GM18909 (cell line): ENCODE data around the gene RUNX2.

Experiments
- ATAC-seq: cut with Tn5 transposase; IDR thresholded peaks from one replicate; pipeline ENCODE4 v1.9.1; 2021; ENCODE audit warnings: mild to moderate bottlenecking; ENCODE audit not compliant: unreplicated experiment, poor library complexity

Gene RUNX2

DNA sequence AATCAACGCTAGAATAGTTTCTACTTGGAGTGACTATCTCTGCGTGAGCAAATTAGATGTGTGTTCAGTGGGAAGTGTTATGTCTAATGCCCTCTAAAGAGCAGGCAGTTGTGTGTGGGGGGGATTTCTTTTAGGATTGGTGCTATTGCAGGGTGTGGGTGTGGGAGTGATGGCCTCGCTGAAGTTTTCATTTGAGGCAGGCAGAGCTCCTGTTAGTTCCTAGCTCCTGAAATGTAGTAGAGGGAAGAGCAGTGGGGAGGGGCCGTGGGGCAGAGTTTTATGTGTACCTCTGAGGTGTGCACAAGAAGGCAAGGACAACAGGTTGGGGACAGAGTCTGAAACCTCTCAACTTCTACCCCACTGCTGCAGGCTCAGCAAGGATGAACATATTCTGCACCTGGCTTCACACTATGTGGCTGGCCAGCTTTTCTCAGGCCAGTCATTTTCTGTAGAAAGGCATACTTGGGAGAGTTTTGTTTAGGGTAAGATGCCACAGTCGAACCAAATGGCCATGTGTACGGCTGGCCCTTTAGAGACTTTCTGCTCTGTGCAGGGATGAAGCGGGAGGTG lies 278.8 kb downstream of the RUNX2 start:
- no peak for ATAC-seq

DNA sequence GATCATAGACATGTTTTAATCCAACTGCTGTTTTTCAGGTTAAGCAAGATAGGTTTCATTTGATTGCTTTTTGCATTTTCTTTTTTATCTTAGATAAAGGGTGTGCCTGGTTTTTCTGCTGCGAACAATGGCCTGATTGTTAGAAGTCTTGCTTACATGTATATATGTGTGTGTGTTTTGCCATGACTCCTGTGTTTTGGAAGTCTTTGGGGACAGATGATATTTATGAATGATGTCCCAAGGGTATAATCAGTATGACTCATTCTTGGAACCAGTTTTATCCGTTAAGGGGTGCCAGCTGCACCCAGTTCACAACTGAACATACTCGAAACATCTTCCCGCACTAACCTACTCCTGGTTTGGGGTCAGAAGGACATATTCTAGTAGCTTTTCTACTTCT lies 279.7 kb downstream of the RUNX2 start:
- ATAC-seq, result no peak

- no peak for ATAC-seq
Observed at GRCh38 chr6:45608252-45608913, 280.3 kb downstream of the RUNX2 start.

DNA sequence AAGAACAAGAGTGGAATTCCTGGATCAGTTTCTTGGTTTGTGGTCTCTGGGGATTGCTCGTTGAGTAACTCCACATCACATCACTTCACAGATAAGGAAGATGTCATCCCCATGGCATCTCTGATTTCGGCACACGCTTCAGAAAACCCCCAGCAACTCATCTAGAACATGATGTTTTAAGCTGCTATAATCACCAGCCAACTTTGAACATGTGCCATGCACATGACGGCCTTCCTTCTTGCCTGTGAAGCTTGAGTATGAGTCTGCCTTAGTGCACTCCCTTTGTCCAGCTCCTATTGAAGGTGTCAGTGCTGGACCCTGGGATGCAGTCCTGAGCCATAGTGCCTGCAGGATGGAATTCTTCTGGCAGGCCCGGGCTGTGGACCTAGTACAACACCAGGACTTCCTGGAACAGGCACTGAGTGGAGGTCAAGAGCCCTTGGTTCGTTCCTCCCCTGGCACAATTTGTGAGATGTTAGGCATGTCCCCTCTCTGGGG lies 281.1 kb downstream of the RUNX2 start:
- no peak for ATAC-seq

DNA sequence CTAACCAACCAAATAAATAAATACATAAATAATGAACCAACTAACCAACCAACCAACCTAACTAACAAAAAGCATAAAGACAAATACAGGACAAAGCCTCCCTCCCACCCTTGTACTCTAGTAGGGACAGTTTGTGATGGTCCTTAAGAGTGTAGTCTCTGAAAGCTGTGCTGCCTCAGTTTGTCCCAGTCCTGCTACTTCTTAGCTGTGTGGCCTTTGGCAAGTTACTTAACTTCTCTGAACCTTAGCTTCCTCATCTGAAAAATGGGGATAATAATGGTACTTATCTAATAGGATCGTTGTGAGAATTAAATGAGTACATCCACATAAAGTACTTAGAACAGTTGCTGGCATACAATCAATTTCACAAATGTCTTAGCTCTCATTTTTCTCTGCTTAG lies 282.2 kb downstream of the RUNX2 start:
- ATAC-seq, result no peak

GRCh38 chr6:45610832-45611231 lies 282.7 kb downstream of the RUNX2 start:
- ATAC-seq, result no peak

- ATAC-seq, result no peak
Observed at GRCh38 chr6:45611491-45611890, 283.4 kb downstream of the RUNX2 start.

- no peak for ATAC-seq
Observed at GRCh38 chr6:45613656-45614055, 285.5 kb downstream of the RUNX2 start.

DNA sequence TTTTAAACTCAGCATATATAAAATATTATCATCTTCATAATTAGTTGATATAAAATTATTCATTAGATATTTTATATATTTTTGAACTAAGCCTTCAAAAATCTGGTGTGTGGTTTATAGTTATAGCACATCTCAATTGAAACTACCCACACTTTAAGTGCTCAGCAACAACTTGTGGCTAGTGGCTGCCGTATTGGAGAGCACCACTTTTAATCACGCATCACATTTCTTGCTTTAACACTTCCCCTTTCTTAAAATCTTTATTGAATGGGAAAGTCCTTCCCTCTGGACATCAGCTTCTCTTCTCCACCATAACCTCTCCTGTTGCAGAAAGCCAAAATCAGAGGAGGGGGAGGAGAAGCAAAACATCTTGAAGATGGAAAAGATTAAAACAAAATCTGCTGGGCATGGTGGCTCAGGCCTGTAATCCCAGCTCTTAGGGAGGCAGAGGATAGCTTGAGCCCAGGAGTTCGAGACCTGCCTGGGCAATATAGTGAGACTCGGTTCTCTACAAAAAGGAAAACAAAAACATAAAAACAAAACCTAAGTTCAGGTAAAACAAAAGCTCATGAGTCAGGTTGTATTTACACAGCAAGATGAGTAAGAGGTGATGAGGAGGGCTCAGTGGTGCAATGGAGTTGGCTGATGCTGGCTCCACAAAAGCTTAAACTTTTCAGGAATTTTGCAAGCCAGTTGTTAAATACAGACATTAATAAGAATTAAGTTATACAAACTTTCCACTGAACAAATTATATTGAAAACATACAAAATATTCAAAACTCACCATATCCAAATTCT lies 286.6 kb downstream of the RUNX2 start:
- no peak for ATAC-seq

DNA sequence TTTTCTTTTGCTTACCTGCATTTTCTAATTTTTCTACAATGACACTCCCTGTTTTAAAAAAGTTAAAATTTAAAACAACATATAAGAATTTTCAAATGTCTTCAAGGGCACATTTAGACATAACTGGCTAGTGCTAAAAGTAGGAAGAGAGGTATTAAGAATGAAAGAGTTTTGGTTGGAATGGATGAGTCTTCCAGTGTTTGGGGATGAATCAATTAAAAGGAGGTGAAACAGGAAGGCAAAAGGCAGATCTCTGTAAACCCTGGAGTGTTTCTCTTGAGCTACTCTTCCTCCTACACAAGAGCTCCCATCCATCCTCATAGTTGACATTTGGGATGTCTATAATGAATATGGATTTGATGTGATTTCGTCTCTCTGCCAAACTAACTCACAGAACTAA lies 288.1 kb downstream of the RUNX2 start:
- no peak for ATAC-seq

DNA sequence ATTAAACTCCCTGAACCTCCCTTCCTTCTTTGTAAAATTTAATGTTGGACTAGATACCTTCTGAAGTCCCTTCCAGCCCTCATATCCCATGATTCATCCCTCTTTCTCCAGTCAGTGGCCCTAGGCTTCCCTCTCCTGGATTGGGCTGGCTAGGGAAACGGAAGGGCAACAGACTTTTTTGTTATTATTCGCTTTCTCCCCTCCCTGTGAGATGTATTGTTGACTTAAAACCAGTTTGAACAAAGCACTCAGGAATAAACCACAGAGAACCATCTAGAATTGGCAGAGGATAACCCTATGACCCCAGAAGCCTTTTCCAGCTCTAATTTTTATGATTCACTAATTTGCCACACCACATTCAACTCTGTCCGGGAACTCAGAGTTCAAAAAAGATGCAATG lies 289.3 kb downstream of the RUNX2 start:
- no peak for ATAC-seq

DNA sequence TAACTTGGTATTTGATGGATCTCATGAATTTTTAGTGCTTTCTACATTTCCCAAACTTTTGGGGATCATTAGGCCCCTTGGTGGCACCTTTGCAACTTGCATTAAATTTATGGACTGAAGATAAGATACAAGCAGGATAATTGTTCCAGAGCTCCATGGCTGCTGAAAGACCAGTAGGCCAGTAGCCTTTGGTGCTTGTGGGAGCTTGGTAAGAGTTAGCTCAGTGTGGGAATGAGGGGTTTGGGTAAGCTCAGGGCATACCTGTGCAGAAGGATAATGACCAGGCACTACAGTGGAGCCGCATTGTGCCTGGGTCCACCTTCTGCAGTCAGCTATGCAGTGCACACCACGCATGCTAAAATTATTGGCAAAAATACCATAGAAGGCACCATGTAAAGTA lies 290.1 kb downstream of the RUNX2 start:
- ATAC-seq, result no peak

- ATAC-seq, result no peak
Observed at GRCh38 chr6:45619211-45619760, 291.2 kb downstream of the RUNX2 start.

GRCh38 chr6:45619994-45620471 lies 291.9 kb downstream of the RUNX2 start:
- no peak for ATAC-seq

DNA sequence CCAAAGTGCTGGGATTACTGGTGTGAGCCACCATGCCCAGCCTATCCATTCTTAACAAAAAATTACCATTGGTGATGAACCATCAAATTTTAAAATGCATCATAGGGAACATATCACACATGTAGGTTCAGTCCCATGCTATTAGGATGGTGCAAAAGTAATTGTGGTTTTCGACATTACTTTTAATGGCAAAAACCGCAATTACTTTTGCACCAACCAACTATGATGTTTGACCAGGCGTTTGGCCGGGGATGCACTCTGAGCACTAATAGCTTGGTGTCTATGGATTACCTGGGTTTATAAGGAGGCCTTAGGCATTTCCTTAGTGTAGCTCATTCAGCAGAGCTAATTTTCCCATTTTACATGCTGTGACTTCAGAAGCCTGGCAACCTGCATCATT lies 296.1 kb downstream of the RUNX2 start:
- ATAC-seq, result no peak

- no peak for ATAC-seq
Observed at GRCh38 chr6:45625191-45625664, 297.1 kb downstream of the RUNX2 start.

GRCh38 chr6:45626087-45626891 lies 298.2 kb downstream of the RUNX2 start:
- ATAC-seq, result no peak

GRCh38 chr6:45630314-45630713 lies 302.2 kb downstream of the RUNX2 start:
- ATAC-seq, result no peak

GRCh38 chr6:45630801-45631200 lies 302.7 kb downstream of the RUNX2 start:
- ATAC-seq, result no peak

DNA sequence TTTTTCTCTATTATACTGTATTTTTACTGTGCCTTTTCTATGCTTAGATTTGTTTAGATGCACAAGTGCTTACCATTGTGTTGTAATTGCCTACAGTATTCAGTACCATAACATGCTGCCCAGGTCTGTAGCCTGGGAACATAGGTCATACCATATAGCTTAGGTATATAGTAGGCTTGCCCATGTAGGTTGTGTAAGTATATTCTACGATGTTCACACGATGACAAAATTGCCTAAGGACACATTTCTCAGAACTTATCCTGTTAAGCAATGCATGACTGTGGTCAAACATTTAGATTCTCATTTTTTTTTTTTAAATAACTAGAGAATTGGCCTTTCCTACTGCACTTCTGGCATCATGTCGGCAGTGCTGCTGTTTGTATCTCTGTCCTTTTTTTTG lies 303.3 kb downstream of the RUNX2 start:
- no peak for ATAC-seq
